A673 (cell line): ENCODE results near the gene AGAP1.

Experiments used
- CTCF ChIP-seq: fragments of 300-800, 200-600 bp; sonication (generic); conservative IDR thresholded peaks from 2 replicates; pipeline ENCODE4 v1.5.1; 2017; ENCODE audit warnings: low read depth, mild to moderate bottlenecking, antibody characterized with exemption, low read length, moderate library complexity, mixed read lengths
- EZH2 ChIP-seq: fragments of 200-600 bp; sonication (generic); IDR thresholded peaks from 2 replicates; pipeline ENCODE4 v1.6.1; 2017; ENCODE audit warnings: borderline replicate concordance, low read depth, mild to moderate bottlenecking, mixed read lengths, antibody characterized with exemption, low read length; ENCODE audit not compliant: poor library complexity, severe bottlenecking

GRCh38 chr2:235661167-235661937 is 167.5 kb downstream of the AGAP1 start:
- TF ChIP-seq CTCF (no peak), EZH2 (no peak)
